ENCODE data around the gene BEND7. TPM values are rescaled to one million over a fixed set of nuclear protein-coding genes. Genes with fewer than 3 reads are reported as not detected.

The BEND7 gene
- total and polyA plus RNA-seq, 7 donors, result 6.1 to 27.6 (median 21.6) TPM

DNA sequence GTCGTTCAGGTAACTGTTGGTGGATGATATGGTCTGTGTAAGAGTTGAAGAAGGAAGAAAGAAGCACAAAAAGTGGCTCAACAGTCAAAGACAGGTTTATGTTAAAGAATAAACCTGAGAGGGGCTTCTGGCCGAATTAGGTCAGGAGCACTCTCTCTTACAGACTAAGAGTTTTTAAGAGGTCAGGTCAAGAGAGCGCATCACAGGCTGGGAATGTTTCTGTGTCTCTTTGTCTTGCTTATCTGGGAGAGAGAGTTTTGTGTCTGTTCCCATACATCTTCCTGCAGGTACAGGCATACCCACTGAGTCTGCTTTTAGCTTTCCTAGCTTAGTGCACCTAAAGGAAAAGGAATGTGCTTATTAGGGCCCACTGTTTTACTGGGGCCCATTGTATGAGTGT is 35.8 kb upstream of the BEND7 start:
- DNase-seq, result no peak
- no peaks in the 10 kb centered on the region for H3K9me3 ChIP-seq
- no peak overlapping the region for H3K4me3 ChIP-seq
- ATAC-seq, result no peak
- intact Hi-C loops (cut with DNase I), result no loop called here
- H3K27me3 ChIP-seq (ENCODE audit: insufficient read depth in 3 of 3, low read length in 2 of 3), result no peaks in the 10 kb centered on the region
- no peaks in the 10 kb centered on the region for H3K36me3 ChIP-seq (ENCODE audit: insufficient read depth in 1 of 2, low read depth in 1 of 2)
- 86 to 89% (median 88%) methylated on average over 3 of the region's 3 CpGs for WGBS, 3 donors
- H3K27ac ChIP-seq, result no peak overlapping the region
- no peak for TF ChIP-seq CTCF (IDR thresholded peaks at IDR 0.05)
- H3K4me1 ChIP-seq, result no peaks in the 10 kb centered on the region

GRCh38 chr10:13563481-13564445 is 34.9 kb upstream of the BEND7 start:
- Histone ChIP-seq H3K36me3 (ENCODE audit: insufficient read depth in 1 of 2, low read depth in 1 of 2) (no peaks in the 10 kb centered on the region), H3K27ac (no peak overlapping the region), H3K4me1 (no peaks in the 10 kb centered on the region), H3K4me3 (no peak overlapping the region), H3K27me3 (ENCODE audit: insufficient read depth in 3 of 3, low read length in 2 of 3) (no peaks in the 10 kb centered on the region), H3K9me3 (no peaks in the 10 kb centered on the region)
- 92 to 93% (median 93%) methylated on average over 11 of the region's 11 CpGs for WGBS, 3 donors
- ATAC-seq (no peak), DNase-seq (no peak)
- intact Hi-C loops (cut with DNase I), result no loop called here
- TF ChIP-seq CTCF (IDR thresholded peaks at IDR 0.05), result no peak

DNA sequence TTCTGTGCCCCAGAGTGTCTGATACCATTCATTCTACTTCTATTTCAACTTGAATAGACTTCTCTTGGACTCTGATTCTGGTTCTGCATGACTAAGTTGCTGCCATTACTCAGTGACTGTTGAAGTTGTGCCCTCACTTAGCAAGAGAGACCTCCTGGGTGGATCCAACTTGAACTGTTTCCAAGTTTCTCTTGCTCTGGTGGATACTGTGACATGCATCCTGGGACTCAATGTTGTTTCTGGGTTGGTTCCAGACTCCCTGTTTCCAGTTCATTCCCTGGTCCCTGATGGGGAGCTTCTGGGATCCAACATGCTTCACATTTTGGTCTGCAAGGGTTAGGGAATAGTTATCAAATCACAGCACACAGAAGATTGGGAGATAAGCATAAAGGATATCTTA is 31.8 kb upstream of the BEND7 start:
- H3K27ac ChIP-seq, result no peak overlapping the region
- DNase-seq (no peak), ATAC-seq (no peak)
- no peaks in the 10 kb centered on the region for H3K27me3 ChIP-seq (ENCODE audit: insufficient read depth in 3 of 3, low read length in 2 of 3)
- intact Hi-C loops (cut with DNase I), result no loop called here
- H3K9me3 ChIP-seq, result no peaks in the 10 kb centered on the region
- H3K4me1 ChIP-seq, result no peaks in the 10 kb centered on the region
- no peaks in the 10 kb centered on the region for H3K36me3 ChIP-seq (ENCODE audit: insufficient read depth in 1 of 2, low read depth in 1 of 2)
- TF ChIP-seq CTCF (IDR thresholded peaks at IDR 0.05), result no peak
- H3K4me3 ChIP-seq, result no peak overlapping the region

DNA sequence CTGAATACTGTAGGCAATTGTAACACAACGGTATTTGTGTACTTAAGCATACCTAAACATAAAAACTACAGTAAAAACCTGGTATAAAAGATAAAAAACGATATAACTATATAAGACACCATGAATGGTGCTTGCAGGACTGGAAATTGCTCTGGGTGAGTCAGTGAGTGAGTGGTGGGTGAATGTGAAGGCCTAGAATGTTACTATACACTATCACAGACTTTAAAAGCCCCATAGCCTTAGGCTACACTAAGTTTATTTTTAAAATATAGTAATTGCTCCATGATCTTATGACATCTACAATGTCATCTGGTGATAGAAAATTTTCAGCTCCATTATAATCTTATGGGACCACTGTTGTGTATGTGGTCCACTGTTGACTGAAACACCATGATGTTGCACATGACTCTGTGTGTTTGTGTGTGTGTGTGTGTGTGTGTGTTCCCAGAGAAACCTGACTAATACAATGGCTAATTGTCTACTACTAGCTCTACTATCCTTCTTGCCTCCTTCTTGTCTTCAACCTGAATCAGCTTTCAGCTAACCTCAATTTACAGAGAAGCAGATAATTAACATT is 30.4 kb upstream of the BEND7 start:
- H3K36me3 ChIP-seq (ENCODE audit: insufficient read depth in 1 of 2, low read depth in 1 of 2), result no peaks in the 10 kb centered on the region
- H3K27me3 ChIP-seq (ENCODE audit: insufficient read depth in 3 of 3, low read length in 2 of 3), result no peaks in the 10 kb centered on the region
- DNase-seq (no peak), ATAC-seq (no peak)
- H3K27ac ChIP-seq, result no peak overlapping the region
- 68 to 73% (median 73%) methylated on average over 2 of the region's 2 CpGs for WGBS, 3 donors
- no peaks in the 10 kb centered on the region for H3K4me1 ChIP-seq
- intact Hi-C loops (cut with DNase I), result no loop called here
- no peaks in the 10 kb centered on the region for H3K9me3 ChIP-seq
- H3K4me3 ChIP-seq, result no peak overlapping the region
- TF ChIP-seq CTCF (IDR thresholded peaks at IDR 0.05), result no peak

All from psoas muscle (tissue), 8 donors.